H9 (cell line): ENCODE data around the gene PPFIBP2. TPM values are rescaled to one million over a fixed set of nuclear protein-coding genes. Genes with fewer than 3 reads are reported as not detected.

Experiments
- DNase-seq: peaks from one replicate; pipeline ENCODE4 v3.0.0-alpha.2; 2017
- H2AFZ ChIP-seq: one replicate; pipeline ENCODE4 v1.6.1; 2013; ENCODE audit warnings: mild to moderate bottlenecking, low read length, control low read depth, moderate library complexity
- H2AK5ac ChIP-seq: 2 replicates; pipeline ENCODE4 v1.6.1; 2013; ENCODE audit warnings: low read length, control low read depth, mixed read lengths; ENCODE audit not compliant: insufficient read length
- H2BK120ac ChIP-seq: one replicate; pipeline ENCODE4 v1.6.1; 2013; ENCODE audit warnings: low read depth, mild to moderate bottlenecking, low read length, control low read depth, inconsistent platforms; ENCODE audit not compliant: poor library complexity, severe bottlenecking
- H2BK12ac ChIP-seq: 2 replicates; pipeline ENCODE4 v1.6.1; 2013; ENCODE audit warnings: low read length, control low read depth, mixed read lengths, low read depth; ENCODE audit not compliant: insufficient read length
- H2BK15ac ChIP-seq: 2 replicates; pipeline ENCODE4 v1.6.1; 2013; ENCODE audit warnings: low read depth, low read length, control low read depth
- H2BK20ac ChIP-seq: one replicate; pipeline ENCODE4 v1.6.1; 2013; ENCODE audit warnings: low read depth, mild to moderate bottlenecking, low read length, control low read depth, inconsistent platforms; ENCODE audit not compliant: poor library complexity, severe bottlenecking
- H2BK5ac ChIP-seq: 2 replicates; pipeline ENCODE4 v1.6.1; 2013; ENCODE audit warnings: low read length, control low read depth, mixed read lengths; ENCODE audit not compliant: insufficient read length
- H3K14ac ChIP-seq: 2 replicates; pipeline ENCODE4 v1.6.1; 2013; ENCODE audit warnings: low read length, control low read depth; ENCODE audit not compliant: insufficient read depth
- H3K18ac ChIP-seq: 2 replicates; pipeline ENCODE4 v1.6.1; 2013; ENCODE audit warnings: low read depth, mild to moderate bottlenecking, mixed read lengths, low read length, control low read depth; ENCODE audit not compliant: insufficient read length
- H3K23ac ChIP-seq: 2 replicates; pipeline ENCODE4 v1.6.1; 2013; ENCODE audit warnings: low read length, control low read depth, mixed read lengths, low read depth; ENCODE audit not compliant: insufficient read length
- H3K23me2 ChIP-seq: 2 replicates; pipeline ENCODE4 v1.6.1; 2013; ENCODE audit warnings: low read depth, mild to moderate bottlenecking, mixed read lengths, low read length, control low read depth; ENCODE audit not compliant: insufficient read length, poor library complexity, severe bottlenecking
- H3K27ac ChIP-seq: 2 replicates; pipeline ENCODE4 v1.5.1; 2013; ENCODE audit warnings: low read length, control low read depth, mixed read lengths, low read depth; ENCODE audit not compliant: insufficient read length
- H3K27me3 ChIP-seq: 2 replicates; pipeline ENCODE4 v1.6.1; 2013; ENCODE audit warnings: low read length, control low read depth, inconsistent platforms; ENCODE audit not compliant: insufficient read depth
- H3K4ac ChIP-seq: 2 replicates; pipeline ENCODE4 v1.6.1; 2013; ENCODE audit warnings: low read depth, mild to moderate bottlenecking, control low read depth, inconsistent platforms, low read length, moderate library complexity
- H3K4me1 ChIP-seq: 2 replicates; pipeline ENCODE4 v1.6.1; 2013; ENCODE audit warnings: low read length, control low read depth, inconsistent platforms; ENCODE audit not compliant: insufficient read depth
- H3K4me2 ChIP-seq: 2 replicates; pipeline ENCODE4 v1.6.1; 2013; ENCODE audit warnings: low read length, control low read depth, mixed read lengths; ENCODE audit not compliant: insufficient read length, insufficient read depth
- H3K56ac ChIP-seq: 2 replicates; pipeline ENCODE4 v1.6.1; 2013; ENCODE audit warnings: low read depth, mild to moderate bottlenecking, mixed read lengths, low read length, control low read depth; ENCODE audit not compliant: insufficient read length
- H3K79me1 ChIP-seq: 2 replicates; pipeline ENCODE4 v1.6.1; 2013; ENCODE audit warnings: low read depth, mild to moderate bottlenecking, moderate library complexity, low read length, control low read depth, inconsistent platforms; ENCODE audit not compliant: insufficient read depth, poor library complexity, severe bottlenecking
- H3K79me2 ChIP-seq: 2 replicates; pipeline ENCODE4 v1.6.1; 2013; ENCODE audit warnings: low read length, control low read depth, inconsistent platforms; ENCODE audit not compliant: insufficient read depth
- H3K9ac ChIP-seq: 2 replicates; pipeline ENCODE4 v1.6.1; 2013; ENCODE audit warnings: low read length, control low read depth, mixed read lengths; ENCODE audit not compliant: insufficient read length; ENCODE audit errors: extremely low read depth
- H3K9me3 ChIP-seq: one replicate; pipeline ENCODE4 v1.6.1; 2013; ENCODE audit warnings: low read depth, low read length, inconsistent platforms; ENCODE audit not compliant: control insufficient read depth
- H3T11ph ChIP-seq: one replicate; pipeline ENCODE4 v1.6.1; 2013; ENCODE audit warnings: mild to moderate bottlenecking, low read length, control low read depth, inconsistent platforms
- H4K20me1 ChIP-seq: one replicate; pipeline ENCODE4 v1.6.1; 2013; ENCODE audit not compliant: control insufficient read depth, insufficient read length, insufficient read depth
- H4K5ac ChIP-seq: 2 replicates; pipeline ENCODE4 v1.6.1; 2013; ENCODE audit warnings: low read depth, mild to moderate bottlenecking, mixed read lengths, low read length, control low read depth; ENCODE audit not compliant: insufficient read length
- H4K8ac ChIP-seq: replicated peaks from 2 replicates; pipeline ENCODE4 v1.6.1; 2013; ENCODE audit warnings: low read length, control low read depth, mixed read lengths, low read depth; ENCODE audit not compliant: insufficient read length
- H4K91ac ChIP-seq: 2 replicates; pipeline ENCODE4 v1.6.1; 2013; ENCODE audit warnings: low read depth, mild to moderate bottlenecking, moderate library complexity, mixed read lengths, low read length, control low read depth; ENCODE audit not compliant: insufficient read length
- H3K27ac Mint-ChIP-seq, 3 experiments: 2 replicates in 2 of 3; 3 replicates in 1 of 3; pipeline ENCODE4 v1.8.0; 2020 to 2021; ENCODE audit warnings: mixed read lengths in 3 of 3, mild to moderate bottlenecking in 1 of 3, moderate library complexity in 1 of 3
- H3K27me3 Mint-ChIP-seq: 2 replicates; pipeline ENCODE4 v1.8.0; 2021; ENCODE audit warnings: low read depth, mild to moderate bottlenecking, moderate library complexity, mixed read lengths
- H3K36me3 Mint-ChIP-seq, 3 experiments: 2 replicates in 2 of 3; 3 replicates in 1 of 3; pipeline ENCODE4 v1.8.0; 2020 to 2021; ENCODE audit warnings: low read depth in 3 of 3, mixed read lengths in 3 of 3; ENCODE audit not compliant: insufficient read depth in 1 of 3
- H3K4me1 Mint-ChIP-seq, 2 experiments: 2 replicates each; pipeline ENCODE4 v1.8.0; 2020; ENCODE audit warnings: mixed read lengths in 2 of 2
- H3K4me3 Mint-ChIP-seq, 2 experiments: 2 replicates in 1 of 2; 3 replicates in 1 of 2; pipeline ENCODE4 v1.8.0; 2020 to 2021; ENCODE audit warnings: mild to moderate bottlenecking in 2 of 2, mixed read lengths in 2 of 2, moderate library complexity in 1 of 2
- H3K9me3 Mint-ChIP-seq, 2 experiments: 2 replicates in 1 of 2; 3 replicates in 1 of 2; pipeline ENCODE4 v1.8.0; 2020; ENCODE audit warnings: mild to moderate bottlenecking in 2 of 2, mixed read lengths in 2 of 2, moderate library complexity in 1 of 2
- CTCF ChIP-seq: fragments of 200-600 bp; sonication (generic); conservative IDR thresholded peaks from 3 replicates; pipeline ENCODE4 v1.8.0; 2021; ENCODE audit warnings: antibody characterized with exemption, mild to moderate bottlenecking
- WGBS: extraction: QIAGEN DNeasy Blood & Tissue Kit; methylation state at CpG from one replicate; pipeline ENCODE4 v1.1.7; 2013; ENCODE audit warnings: missing lambda C conversion rate, low lambda C conversion rate, mixed read lengths; ENCODE audit not compliant: insufficient read length; ENCODE audit errors: extremely low coverage; 5-methylcytosine and 5-hydroxymethylcytosine counted together
- total RNA-seq: library from RNA; stranded (reverse); gene quantifications from 2 replicates; pipeline ENCODE4 v1.2.1, GENCODE V29; 2021

The PPFIBP2 gene
- total RNA-seq, 1 experiment from 2014 or later: 8.3 TPM

- H4K20me1 ChIP-seq: no peaks in the 10 kb centered on the region
- no peaks in the 10 kb centered on the region for H3K23me2 ChIP-seq
- H3K18ac ChIP-seq: no peak overlapping the region
- H2BK20ac ChIP-seq: no peak overlapping the region
- no peaks in the 10 kb centered on the region for H3K9me3 ChIP-seq
- Mint-ChIP-seq H3K36me3 (peaks cover 0 to 2% (median 0%) of the 10 kb centered on the region in 3 experiments; a peak in 2 of 7 replicates), H3K4me3 (no peak overlapping the region), H3K27me3 (no peaks in the 10 kb centered on the region; the same call in 1 of the 2 replicates), H3K27ac (no peak overlapping the region; a peak in 1 of 7 replicates), H3K4me1 (peaks cover 21 to 29% of the 10 kb centered on the region in 2 experiments), H3K9me3 (no peaks in the 10 kb centered on the region)
- H3K4me2 ChIP-seq: no peak overlapping the region
- no peak overlapping the region for H3K14ac ChIP-seq
- no peak overlapping the region for H3K9ac ChIP-seq
- no peak overlapping the region for H2BK5ac ChIP-seq
- no peak overlapping the region for H2AFZ ChIP-seq
- H3T11ph ChIP-seq: no peak overlapping the region
- no peak overlapping the region for H3K27ac ChIP-seq
- TF ChIP-seq CTCF: no peak
- no peaks in the 10 kb centered on the region for H3K79me2 ChIP-seq
- H3K56ac ChIP-seq: no peak overlapping the region
- H3K23ac ChIP-seq: no peak overlapping the region
- H3K4me1 ChIP-seq: peaks cover 10% of the 10 kb centered on the region; the same call in 1 of the 2 replicates
- H4K5ac ChIP-seq: no peak overlapping the region
- H2BK120ac ChIP-seq: no peak overlapping the region
- no peak overlapping the region for H4K8ac ChIP-seq
- no peaks in the 10 kb centered on the region for H3K79me1 ChIP-seq
- H4K91ac ChIP-seq: no peak overlapping the region
- no peak overlapping the region for H3K4ac ChIP-seq
- H2AK5ac ChIP-seq: no peak overlapping the region
- H3K27me3 ChIP-seq: no peaks in the 10 kb centered on the region
- H2BK15ac ChIP-seq: no peak overlapping the region
- H2BK12ac ChIP-seq: no peak overlapping the region
- no peak for DNase-seq
- no CpG with 5 or more reads among the region's 1 CpG for WGBS
These were observed 107.8 kb downstream of the PPFIBP2 start for GRCh38 chr11:7621554-7621953.
